ENCODE results near the gene DZIP1L.

Gene DZIP1L

GRCh38 chr3:138030734-138031280 is 84.6 kb downstream of the DZIP1L start:
- DNase-seq = no peak

GRCh38 chr3:138027821-138028220 is 87.6 kb downstream of the DZIP1L start:
- DNase-seq = no peak

- DNase-seq = no peak
Observed at GRCh38 chr3:138025553-138025952, 89.9 kb downstream of the DZIP1L start.

- no peak for DNase-seq
Observed at GRCh38 chr3:138023754-138024153, 91.7 kb downstream of the DZIP1L start.

GRCh38 chr3:138019281-138020069 is 95.9 kb downstream of the DZIP1L start:
- DNase-seq = no peak

GRCh38 chr3:138016065-138016464 is 99.3 kb downstream of the DZIP1L start:
- no peak for DNase-seq

GRCh38 chr3:138012526-138012925 is 102.9 kb downstream of the DZIP1L start:
- DNase-seq = no peak

All from NCI-H1092 treated with DMSO at 0.1 percent for 48 hours (cell line).